HuH-7 (cell line): ENCODE measurements around the gene PRIMPOL.
"Not testable (repeated sequence)": the region's sequence is repeated elsewhere in the genome, so short reads cannot be mapped to it uniquely, and the experiment has no call there.

Experiments
- DNase-seq: peaks from one replicate; pipeline ENCODE4 v3.0.0; 2011; ENCODE audit warnings: low spot score

The PRIMPOL gene

DNA sequence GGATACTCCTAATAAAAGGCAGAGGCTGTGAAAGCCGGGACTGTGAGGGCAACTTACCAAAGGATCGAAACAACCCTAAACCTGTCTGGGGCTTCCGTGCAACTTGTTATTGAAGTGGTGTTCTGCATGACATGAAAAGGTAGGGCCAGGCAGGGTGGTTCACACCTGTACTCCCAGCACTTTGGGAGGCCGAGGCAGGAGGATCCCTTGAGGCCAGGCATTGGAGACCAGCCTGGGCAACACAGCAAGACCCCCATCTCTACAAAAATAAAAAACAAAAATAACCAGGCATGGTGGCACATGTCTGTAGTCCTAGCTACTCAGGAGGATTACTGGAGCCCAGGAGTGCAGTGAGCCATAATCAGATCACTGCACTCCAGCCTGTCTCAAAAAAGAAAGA lies 12.6 kb upstream of the PRIMPOL start:
- DNase-seq = no peak

DNA sequence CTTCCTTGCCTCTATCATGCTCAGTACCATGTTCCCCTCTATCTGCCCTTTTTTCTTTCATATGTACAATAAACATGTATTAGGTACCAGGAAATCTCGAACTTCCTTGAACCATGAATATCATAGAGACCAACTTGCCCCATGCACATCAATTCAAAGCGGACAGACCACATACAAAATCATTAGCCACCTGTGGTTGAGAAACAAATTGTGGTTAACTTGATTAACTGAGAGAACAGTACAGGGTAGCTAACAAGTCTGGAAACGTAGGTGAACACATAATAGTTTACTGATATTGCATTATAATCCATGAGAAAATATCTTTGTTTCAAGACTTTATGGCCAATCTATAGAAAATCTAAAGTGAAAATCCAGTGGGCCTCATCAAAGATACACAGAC lies 8.5 kb upstream of the PRIMPOL start:
- DNase-seq = no peak

DNA sequence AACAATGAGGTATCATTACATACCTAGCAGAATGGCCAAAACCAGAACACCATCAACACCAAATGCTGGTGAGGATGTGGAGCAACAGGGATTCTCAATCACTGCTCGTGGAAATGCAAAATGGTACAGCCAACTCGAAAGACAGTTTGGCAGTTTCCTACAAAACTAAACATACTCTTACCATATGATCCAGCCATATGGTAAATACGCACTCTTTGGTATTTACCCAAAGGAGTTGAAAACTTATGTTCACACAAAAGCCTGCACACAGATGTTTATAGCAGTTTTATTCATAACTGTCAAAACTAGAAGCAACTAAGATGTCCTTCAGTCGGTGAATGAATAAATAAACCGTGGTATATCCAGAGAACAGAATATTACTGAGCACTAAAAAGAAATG lies 8.1 kb upstream of the PRIMPOL start:
- DNase-seq = no peak

DNA sequence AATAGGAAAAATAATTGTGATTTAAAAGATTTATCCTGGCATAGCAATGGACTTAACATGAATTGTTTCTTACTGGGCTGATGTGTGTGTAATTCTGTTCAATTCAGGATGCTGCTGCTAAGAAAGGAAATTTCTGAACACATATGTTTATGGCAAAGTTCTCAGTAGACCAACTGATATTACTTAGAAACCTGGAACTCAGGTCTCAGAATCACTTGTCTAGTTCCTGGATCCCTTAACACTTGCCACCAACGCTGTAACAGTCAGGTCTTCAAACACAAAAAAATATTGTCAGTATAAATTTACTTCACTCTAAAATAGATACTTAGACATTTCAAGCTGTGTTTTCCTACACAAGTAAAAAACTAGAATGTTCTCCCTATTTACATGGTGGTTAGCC lies 5.8 kb upstream of the PRIMPOL start:
- DNase-seq = no peak

DNA sequence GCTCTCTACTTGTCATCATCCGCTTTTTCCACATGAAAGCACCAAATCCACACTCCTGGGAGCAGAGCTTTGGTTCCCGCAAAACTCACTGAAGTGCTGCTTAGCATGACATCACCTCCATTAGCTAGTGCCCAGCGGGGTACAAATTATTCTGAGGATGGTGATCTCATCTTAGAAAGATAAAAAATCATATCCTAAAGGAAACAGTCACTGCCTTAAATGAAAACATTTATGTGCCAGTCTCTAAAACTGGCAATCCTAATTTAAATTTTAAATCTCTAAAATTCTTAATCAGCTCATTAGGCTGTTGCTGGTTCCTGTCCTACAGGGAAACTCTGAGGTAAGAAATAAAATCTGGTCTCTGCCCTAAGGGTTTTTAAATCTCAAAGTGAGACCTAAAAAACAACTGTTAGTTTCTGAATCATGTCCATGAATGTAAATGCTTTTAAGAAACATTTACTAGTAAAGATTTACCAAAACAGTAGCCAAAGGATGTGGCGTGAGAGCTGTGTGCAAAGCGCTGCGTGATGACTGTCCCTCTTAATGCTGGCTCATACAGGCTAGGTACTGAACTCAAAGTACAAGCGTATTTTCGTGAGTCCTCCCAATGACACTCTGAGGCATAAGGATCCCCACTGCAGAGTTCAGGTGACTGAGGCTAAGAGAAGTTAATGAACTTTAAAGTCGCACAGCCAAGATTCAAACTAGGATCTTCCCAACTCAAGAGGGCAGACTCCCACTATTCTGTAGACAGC lies 4.8 kb upstream of the PRIMPOL start:
- no peak for DNase-seq

DNA sequence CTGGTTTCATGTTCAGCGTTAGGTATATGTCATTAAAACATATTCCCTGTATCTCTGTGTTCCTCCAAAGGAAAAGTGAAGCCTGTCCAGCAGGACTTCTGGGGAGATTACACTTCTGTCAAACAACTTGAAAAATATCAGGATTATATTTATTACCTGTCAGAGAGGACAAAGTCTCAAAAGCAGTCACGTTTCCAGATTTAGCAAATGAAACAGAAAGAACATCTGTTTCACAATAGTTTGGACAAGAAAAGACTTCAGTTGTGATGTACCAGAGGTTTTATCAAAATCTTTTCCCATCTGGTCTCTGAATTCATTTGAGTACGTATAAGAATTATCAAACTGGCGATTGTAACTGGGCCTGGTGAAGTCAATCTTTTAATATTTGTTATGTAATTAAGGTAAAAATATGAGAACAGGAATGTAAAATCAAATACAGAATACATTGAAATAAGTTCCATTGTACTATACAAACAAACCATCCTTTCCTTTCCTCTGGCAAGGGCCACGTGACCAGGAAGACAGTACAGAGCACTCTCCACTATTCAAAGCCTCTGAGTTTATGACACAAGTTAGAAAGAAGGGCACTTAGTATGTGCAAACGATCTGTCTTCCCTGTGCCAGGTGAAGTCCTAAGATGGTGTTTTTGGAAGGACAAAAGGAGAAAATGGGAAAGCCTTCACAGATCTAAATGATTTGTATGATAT lies 3.5 kb upstream of the PRIMPOL start:
- no peak for DNase-seq

DNA sequence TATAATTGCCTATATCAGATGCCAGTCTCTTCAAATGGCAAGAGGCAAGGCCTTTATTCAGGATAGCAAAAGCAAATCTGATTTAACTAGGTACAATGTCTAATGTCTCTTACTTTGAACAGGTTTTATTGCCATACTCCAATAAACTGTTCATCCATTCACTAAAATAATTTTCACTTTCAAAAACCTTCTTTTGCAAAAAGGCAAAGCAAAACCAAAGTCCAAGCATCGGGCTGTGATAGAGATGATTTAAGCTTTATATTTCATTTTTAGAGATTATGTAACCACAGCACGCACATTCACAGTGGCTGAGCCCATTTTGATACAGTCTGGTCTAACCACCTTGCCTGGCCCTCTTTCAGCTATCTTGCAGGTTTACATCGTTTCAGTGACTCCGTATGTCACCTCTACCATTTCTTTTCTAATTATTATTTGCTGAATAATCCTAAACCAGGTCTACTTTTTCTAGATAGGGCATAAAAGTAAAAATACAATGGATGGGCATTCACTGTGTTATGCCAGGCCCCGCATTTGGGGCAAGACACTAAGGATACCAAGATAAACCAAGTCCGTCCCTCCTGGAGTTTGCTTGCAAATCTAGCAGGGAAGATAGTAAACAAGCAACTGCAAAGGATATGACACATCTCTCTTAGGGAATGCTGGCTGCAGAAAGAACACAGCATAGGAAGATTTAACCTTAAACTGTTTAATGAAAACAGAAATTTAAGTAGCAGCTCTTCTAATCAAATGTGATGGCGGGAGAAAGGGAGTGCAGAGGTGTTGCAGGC lies 2.1 kb upstream of the PRIMPOL start:
- no peak for DNase-seq

DNA sequence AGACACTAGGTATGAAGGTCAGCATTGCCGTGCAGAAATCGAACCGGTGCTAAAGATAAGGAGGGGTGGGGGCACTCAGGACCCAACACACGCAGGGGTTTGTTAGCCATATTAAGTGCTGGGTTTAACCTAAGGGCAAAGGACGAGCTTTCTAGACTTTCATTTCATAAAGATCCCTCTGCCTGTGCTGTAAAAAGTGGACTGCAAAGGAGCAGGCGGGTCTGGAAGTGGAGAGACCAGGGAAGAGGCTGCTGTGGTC lies 1.6 kb upstream of the PRIMPOL start:
- DNase-seq = no peak

DNA sequence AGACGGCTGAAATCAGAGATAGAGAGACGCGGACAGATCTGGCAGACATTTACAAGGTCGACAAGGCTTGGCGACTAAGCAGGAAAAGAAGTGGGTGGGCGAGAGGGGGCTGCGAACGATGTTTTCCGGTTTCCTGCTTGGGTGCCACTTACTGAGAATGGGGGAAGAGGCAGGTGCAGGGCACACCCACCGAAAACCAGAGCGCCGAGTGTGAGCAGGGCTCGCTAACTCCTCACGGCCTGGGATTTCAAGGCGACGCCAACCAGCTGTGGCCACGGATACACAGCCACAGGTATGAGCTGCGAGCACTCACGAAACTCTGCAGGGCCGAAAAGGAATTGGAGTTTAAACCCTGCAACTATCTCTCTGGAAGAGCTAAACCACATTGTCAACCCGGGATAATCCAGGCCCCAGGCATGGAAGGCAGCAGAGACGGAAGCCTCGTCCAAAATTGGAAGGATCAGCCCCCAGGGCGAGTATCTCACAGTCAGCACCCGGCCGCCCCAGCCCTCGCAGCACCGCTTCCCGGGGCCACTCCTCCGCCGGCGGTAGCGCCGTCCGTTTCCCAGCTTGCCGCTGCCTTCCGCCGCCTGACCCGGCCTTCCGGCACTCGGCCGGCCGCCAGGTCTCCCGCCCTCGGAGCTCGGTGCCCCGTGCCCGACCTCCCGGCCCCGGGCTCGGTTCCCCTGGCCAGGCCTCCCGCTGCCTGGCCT lies 1.1 kb upstream of the PRIMPOL start:
- DNase-seq = no peak

DNA sequence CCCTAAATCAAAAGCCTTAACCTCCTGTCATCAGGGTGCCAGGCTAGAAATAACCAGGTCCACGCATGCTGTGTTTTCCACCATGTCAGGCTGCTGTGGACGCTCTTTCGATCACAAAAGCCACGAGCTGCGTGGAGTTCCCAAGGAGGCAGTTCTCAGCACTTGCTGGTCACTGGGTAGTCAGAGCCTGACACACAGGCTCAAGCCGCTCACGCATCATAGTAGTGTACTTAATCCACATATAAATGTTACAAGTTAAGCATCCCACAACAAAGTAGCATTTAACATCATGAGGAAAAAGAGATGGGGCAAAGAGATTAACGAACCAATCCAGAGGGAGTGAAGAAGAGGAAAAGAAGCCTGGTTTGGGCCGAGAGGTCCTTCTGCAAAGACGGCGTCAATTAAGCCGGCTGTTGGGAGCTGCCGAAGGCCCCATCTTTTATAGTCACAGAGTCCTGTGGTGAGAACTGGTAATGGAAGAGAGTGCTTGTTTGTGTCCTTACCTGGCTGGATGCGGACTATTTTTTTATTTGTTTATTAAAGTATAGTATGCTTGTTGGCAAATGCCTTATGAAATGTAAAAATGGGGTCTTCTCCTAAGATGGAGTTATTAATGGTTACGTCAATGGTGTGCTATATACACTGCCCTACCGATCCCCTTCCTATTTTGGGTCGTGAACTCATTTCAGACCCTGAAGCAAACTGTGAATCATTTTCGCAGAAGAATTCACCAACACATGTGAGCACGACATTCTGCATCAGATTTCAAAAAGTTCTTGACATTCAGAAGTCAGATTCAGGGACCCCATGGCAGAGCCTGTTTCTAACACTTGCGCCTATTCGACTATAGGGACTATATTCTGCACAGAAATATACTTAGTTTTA lies 675 bp downstream of the PRIMPOL start:
- DNase-seq = no peak

DNA sequence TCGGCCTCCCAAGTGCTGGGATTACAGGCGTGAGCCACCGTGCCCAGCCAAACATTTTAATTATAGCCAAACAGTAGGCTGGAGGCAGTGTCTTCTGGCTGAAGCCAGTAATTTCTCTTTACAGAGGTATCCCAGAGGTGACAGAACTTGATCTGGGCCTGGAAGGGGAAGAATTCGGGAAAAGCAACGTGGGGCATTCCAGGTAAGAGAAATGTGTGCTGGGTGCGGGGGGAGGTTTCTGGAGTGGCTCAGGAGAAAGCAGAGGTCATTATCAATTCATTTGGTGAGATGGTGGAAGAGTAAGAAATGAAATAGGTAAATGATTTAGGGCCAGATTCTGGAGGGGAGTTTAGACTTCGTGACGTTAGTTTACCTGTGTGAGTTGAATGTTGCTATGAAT lies 2.4 kb downstream of the PRIMPOL start:
- no peak for DNase-seq

DNA sequence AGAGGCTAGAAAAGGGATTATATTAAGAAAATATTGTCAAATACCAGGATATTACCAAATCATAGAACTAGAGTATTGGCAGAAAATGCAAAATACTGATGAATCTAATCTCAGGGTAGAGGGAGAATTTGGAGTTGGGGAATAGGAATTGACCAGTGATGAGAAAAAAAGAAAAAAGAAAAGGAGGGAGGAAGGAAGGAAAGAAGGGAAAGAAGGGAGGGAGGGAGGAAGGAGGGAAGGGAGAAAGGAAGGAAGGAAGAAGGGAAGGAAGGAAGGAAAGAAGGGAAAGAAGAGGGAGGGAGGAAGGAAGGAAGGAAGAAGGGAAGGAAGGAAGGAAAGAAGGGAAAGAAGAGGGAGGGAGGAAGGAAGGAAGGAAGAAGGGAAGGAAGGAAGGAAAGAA lies 3.1 kb downstream of the PRIMPOL start:
- not testable (repeated sequence) for DNase-seq

DNA sequence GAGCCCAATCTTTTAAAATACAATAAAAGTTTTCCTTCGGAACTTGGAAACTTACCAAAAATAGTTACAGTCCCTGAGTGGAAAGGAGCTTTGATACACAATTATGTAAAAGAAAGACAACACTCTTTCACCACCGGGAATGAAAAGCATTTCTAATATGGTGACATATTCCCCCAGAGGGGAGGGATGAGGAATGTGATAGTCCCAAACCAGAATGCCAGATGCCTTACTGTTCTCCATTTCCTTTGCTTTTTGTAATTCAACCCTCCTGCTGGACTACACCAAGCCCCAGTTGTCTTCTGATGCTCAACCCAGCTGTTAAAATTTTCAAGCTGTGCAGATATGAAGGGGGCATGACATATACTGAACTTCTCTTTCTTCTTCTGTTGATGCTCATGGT lies 4.1 kb downstream of the PRIMPOL start:
- no peak for DNase-seq

DNA sequence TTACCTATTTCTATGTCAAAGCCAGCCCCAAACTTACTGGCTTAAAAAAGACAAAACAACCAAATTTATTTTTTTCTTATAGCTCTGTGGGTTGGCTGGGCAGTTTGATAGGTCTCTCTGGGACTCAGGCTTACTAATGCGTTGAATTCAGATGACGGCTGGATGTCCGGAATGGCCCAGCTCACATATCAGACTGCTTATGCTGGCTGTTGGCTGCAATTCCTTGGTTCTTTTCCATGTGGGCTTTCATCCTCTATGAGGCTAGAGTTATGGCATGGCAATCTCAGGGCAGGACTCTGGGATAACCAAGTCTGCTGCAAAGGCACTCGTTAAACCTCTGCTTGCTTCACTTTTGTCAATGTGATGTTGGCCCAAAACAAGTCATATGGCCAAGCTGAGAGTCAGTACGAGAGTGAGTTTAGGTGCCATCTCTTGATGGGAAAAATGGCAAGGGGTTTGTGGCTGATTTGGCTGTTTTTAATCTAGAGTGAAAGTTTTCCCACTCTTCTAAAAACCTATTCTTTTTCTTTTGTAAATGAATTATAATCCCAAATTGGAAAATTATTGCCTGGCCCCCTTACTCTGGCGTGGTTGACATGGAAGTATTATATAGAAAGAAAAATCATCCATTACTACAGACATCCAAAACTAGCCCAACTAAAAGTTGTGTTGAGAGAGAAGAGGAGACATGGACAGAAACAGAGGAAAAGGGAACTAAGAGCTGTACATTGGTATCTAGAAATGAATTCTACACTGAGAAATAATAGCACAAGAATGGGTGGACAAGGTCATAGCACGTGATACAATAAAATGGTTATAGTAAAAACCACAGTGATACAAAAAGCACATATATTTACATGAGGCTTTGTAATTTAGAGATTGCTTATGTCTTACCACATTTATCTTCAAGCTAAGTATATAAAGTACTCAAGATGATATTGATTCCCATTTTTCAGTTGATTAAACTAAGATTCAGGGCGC lies 6.6 kb downstream of the PRIMPOL start:
- DNase-seq = no peak

DNA sequence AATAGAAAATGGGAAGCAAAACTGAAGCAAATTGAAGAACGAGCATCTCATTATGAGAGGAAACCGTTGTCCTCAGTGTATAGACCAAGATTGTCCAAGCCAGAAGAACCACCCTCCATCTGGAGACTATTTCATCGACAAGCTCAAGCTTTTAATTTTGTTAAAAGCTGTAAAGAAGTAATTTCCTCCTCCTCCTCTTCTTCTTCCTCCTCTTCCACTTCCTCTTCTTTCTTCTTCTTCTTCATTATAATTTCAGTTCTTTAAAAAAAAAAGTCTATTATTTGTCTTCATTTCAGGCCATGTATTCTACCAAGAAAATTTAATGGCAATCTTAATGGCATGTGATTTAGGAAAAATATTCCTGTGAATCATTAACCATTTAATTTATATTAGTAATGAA lies 7.6 kb downstream of the PRIMPOL start:
- no peak for DNase-seq

DNA sequence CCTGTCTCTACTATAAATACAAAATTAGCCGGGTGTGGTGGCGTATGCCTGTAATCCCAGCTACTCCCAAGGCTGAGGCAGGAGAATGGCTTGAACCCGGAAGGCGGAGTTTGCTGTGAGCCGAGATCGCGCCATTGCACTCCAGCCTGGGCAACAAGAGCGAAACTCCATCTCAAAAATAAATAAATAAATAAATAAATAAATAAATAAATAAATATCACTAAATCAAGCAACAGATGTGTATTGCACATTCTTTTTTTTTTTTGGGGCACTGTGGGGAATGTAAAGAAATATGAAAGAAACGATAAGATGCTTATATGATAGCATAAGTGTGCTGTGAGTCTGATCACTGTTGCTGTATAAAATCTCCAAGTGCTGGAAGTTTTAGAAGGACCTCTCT lies 8.3 kb downstream of the PRIMPOL start:
- DNase-seq = not testable (repeated sequence)

DNA sequence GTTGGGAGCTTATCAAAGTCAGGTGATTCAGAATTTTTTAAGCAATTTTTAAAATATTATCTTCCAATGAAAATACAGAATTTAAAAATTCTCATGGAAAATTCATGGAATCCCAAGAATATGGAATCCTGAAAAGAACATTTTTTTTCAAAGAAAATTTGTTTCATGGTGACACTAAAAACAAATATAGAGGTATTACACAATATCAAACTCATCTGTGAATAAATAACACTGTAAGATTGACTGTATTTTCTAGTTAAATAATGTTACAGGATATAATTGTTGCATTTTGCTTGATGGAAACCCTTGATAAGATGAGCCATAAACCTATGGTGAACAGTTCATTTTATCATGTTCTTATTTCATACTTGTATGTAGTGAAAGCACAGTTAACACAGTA lies 11.4 kb downstream of the PRIMPOL start:
- no peak for DNase-seq

DNA sequence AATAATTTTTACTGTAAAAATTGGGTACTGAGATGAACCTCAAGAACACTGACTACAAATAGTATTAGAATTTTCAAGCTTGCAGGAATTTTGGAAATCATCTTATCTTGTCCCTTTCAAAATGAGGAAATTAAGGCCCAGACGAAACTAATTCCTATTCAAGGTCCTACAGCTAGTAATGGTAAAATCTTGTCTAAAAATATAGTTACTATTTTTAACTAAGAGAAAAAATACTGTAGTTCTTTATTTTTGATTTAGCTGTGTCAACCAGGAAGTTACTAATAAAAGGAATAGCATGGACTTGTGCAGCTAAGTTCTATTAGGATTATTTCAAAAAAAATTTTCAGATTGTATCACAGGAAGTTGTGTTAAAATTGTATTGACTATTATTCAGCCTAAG lies 12.7 kb downstream of the PRIMPOL start:
- no peak for DNase-seq

DNA sequence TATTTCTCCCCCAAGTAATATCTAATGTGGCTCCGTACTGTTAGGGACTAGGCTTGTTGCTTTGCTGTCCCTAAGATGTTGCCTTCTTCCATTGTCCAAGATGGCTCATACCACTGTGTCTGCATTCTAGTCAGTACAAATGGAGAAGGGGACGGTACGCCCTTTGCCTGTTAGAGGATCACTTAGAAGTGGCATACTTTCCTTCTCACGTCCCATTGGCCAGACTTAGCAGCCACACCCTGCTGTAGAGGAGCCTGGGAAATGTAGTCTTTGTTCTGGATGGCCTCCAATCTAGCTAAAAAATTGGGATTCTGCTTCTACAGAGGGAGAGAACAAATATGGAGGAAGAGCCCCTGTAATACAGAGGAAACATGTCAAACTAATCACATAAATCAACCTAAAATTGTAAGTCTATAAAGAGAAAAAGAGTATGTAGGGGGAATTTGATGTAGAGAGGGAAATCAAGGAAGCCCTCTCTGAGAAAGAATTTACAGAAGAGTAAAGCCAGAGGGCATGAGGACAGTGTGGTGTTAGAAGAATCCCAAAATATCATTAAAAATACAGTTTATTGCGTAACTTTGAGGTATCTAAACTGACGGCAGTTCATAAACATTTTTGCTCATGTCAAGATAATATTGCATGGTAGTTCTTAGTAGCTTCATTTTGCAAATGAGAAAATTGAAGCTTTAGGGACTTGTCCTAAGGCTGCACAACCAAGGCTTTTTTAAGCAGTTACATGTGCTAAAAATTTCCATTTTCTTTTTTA lies 15.1 kb downstream of the PRIMPOL start:
- no peak for DNase-seq

DNA sequence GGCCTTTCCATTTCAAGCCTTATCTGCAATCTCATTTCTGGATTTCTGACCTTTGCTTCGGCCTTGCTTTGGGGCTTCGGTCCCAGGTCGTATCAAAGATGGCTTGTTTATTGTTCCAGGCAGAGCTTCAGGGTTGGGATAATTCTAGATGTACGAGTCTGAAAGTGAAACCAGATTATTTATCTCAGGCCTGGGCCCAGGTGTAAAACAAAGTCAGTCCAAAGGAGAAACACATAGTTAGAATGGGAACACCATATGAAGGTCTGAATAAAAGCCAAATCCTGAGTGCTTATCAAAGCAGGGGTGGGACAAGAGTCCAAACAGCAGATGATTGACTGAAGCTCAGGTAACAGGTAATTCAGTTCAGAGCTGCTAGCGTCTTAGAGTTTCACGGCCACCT lies 17.1 kb downstream of the PRIMPOL start:
- no peak for DNase-seq
